Measurements from ENCODE around the gene OTUD1. TPM values are rescaled to one million over a fixed set of nuclear protein-coding genes. Genes with fewer than 3 reads are reported as not detected.

Gene OTUD1
- total RNA-seq, 2 experiments from 2014 or later = 6.6 to 7.0 TPM

DNA sequence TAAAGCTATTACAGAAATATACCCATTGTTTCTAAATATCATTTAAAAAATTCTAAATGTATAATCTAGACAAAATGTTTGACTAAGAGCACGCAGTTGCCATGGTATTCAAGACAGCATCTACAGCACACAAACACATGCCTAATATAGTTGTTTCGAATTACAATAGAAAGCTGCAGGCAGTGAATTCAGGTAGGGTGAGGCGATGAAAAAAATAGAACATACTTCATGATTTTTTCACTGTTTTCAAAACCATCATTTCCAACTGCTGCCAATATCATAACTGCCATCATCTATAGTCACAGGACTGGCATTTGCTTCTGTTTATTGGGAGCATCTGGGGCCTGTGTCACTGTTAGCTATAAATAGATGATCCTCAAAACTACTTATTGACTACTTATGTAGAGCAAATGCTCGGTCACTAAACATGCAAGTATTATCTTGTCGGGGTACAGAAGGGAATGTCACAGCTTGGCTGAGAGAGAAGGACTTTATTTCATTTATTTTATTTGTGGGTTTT lies 34.4 kb upstream of the OTUD1 start:
- TF ChIP-seq, protein P1, sequence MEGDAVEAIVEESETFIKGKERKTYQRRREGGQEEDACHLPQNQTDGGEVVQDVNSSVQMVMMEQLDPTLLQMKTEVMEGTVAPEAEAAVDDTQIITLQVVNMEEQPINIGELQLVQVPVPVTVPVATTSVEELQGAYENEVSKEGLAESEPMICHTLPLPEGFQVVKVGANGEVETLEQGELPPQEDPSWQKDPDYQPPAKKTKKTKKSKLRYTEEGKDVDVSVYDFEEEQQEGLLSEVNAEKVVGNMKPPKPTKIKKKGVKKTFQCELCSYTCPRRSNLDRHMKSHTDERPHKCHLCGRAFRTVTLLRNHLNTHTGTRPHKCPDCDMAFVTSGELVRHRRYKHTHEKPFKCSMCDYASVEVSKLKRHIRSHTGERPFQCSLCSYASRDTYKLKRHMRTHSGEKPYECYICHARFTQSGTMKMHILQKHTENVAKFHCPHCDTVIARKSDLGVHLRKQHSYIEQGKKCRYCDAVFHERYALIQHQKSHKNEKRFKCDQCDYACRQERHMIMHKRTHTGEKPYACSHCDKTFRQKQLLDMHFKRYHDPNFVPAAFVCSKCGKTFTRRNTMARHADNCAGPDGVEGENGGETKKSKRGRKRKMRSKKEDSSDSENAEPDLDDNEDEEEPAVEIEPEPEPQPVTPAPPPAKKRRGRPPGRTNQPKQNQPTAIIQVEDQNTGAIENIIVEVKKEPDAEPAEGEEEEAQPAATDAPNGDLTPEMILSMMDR (IDR thresholded peaks at IDR 0.05) = no peak
- ChIA-PET CTCF (interaction anchor here (1.3 to 1.5 kb wide), 3 partner anchors 20 to 90 kb away, joined by 3 to 5 read pairs (median 3); no protein-coding TSS in a partner anchor), POLR2A (no interaction called here)
- DNase-seq (no peak), ATAC-seq (no peak)
- no peak overlapping the region for H3K4me3 Mint-ChIP-seq
- no peaks in the 10 kb centered on the region for H3K9me3 Mint-ChIP-seq
- no peaks in the 10 kb centered on the region for H3K27me3 Mint-ChIP-seq
- H3K4me1 Mint-ChIP-seq (ENCODE audit: low read depth) = no peaks in the 10 kb centered on the region
- H3K27ac Mint-ChIP-seq = no peak overlapping the region
- intact Hi-C loops (cut with micrococcal nuclease) = no loop called here
- H3K36me3 Mint-ChIP-seq (ENCODE audit: low read depth) = no peaks in the 10 kb centered on the region

DNA sequence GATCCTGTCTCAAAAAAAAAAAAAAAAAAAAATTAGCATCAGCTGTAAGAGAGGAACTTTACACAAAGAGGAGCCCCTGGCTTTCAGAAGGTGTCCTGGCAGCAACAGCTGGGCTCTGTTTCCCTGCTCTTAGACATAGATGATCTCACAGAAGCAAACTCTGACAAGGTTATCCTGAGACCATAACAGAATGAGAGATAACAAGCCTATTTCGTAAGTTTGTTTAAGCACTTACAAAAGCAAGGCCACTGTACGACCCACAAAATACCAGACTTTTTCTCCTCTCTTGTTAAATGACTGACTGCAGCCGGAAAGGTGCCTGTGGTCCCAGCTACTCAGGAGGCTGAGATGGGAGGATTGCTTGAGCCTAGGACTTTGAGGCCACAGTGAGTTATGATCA lies 33.3 kb upstream of the OTUD1 start:
- CTCF ChIA-PET = no interaction called here
- no peaks in the 10 kb centered on the region for H3K27me3 Mint-ChIP-seq
- TF ChIP-seq, protein P1 (IDR thresholded peaks at IDR 0.05) = no peak
- H3K4me3 Mint-ChIP-seq = no peak overlapping the region
- no peaks in the 10 kb centered on the region for H3K36me3 Mint-ChIP-seq (ENCODE audit: low read depth)
- POLR2A ChIA-PET = no interaction called here
- no peaks in the 10 kb centered on the region for H3K9me3 Mint-ChIP-seq
- no peaks in the 10 kb centered on the region for H3K4me1 Mint-ChIP-seq (ENCODE audit: low read depth)
- no peak for ATAC-seq
- H3K27ac Mint-ChIP-seq = no peak overlapping the region
- intact Hi-C loops (cut with micrococcal nuclease) = no loop called here
- no peak for DNase-seq

DNA sequence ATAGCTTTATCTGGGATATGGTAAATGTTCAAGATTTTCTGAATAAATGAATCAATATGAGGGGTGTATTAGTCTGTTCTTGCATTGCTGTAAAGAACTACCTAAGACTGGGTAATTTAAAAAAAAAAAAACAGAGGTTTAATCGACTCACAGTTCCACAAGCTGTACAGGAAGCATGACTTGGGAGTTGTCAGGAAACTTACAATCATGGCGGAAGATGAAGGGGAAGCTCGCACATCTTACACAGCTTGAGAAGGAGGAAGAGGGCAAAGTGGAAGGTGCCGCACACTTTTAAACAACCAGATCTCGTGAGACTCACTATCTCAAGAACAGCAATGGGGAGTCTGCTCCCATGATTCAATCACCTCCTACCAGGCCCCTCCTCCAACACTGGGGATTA lies 32.5 kb upstream of the OTUD1 start:
- no peaks in the 10 kb centered on the region for H3K36me3 Mint-ChIP-seq (ENCODE audit: low read depth)
- no peaks in the 10 kb centered on the region for H3K4me1 Mint-ChIP-seq (ENCODE audit: low read depth)
- DNase-seq (no peak), ATAC-seq (no peak)
- ChIA-PET POLR2A (no interaction called here), CTCF (no interaction called here)
- no peaks in the 10 kb centered on the region for H3K9me3 Mint-ChIP-seq
- no peaks in the 10 kb centered on the region for H3K27me3 Mint-ChIP-seq
- H3K27ac Mint-ChIP-seq = no peak overlapping the region
- intact Hi-C loops (cut with micrococcal nuclease) = no loop called here
- H3K4me3 Mint-ChIP-seq = no peak overlapping the region
- TF ChIP-seq, protein P1 (IDR thresholded peaks at IDR 0.05) = no peak

- POLR2A ChIA-PET = no interaction called here
- Mint-ChIP-seq H3K27me3 (no peaks in the 10 kb centered on the region), H3K27ac (no peak overlapping the region), H3K4me1 (ENCODE audit: low read depth) (peaks cover 13% of the 10 kb centered on the region), H3K4me3 (no peak overlapping the region), H3K36me3 (ENCODE audit: low read depth) (no peaks in the 10 kb centered on the region), H3K9me3 (no peaks in the 10 kb centered on the region)
- DNase-seq (no peak), ATAC-seq (no peak)
- CTCF ChIA-PET = no interaction called here
- TF ChIP-seq, protein P1 (IDR thresholded peaks at IDR 0.05) = no peak
- intact Hi-C loops (cut with micrococcal nuclease) = no loop called here
Measured at GRCh38 chr10:23408330-23408976, 30.4 kb upstream of the OTUD1 start.

- ChIA-PET POLR2A (no interaction called here), CTCF (no interaction called here)
- peak; percentile 89 for ATAC-seq
- Mint-ChIP-seq H3K4me3 (no peak overlapping the region), H3K27me3 (no peaks in the 10 kb centered on the region), H3K36me3 (ENCODE audit: low read depth) (no peaks in the 10 kb centered on the region), H3K9me3 (no peaks in the 10 kb centered on the region), H3K4me1 (ENCODE audit: low read depth) (peaks cover 22% of the 10 kb centered on the region), H3K27ac (no peak overlapping the region)
- intact Hi-C loops (cut with micrococcal nuclease) = no loop called here
- DNase-seq = peak; percentile 41
- TF ChIP-seq, protein P1 (IDR thresholded peaks at IDR 0.05) = no peak
Measured at GRCh38 chr10:23412223-23412622, 26.7 kb upstream of the OTUD1 start.
